ENCODE measurements around the gene TMPRSS3. TPM values are rescaled to one million over a fixed set of nuclear protein-coding genes. Genes with fewer than 3 reads are reported as not detected.

Gene TMPRSS3
- total and polyA plus RNA-seq, 2 of the 13 experiments (the other 11 are each of a cell fraction or from before 2014, with no cell fraction given), result 2.8 to 16.9 TPM

- TF ChIP-seq ATAD3A (CRISPR knock-in tag; IDR thresholded peaks at IDR 0.05) (no peak), U2AF2 (IDR thresholded peaks at IDR 0.05; ENCODE audit: low read depth, low read length) (no peak), MLLT10 (CRISPR knock-in tag; IDR thresholded peaks at IDR 0.05) (no peak), ZNF232 (CRISPR knock-in tag; IDR thresholded peaks at IDR 0.05; ENCODE audit: borderline replicate concordance) (no peak)
Measured at GRCh38 chr21:42374864-42375499, 20.9 kb downstream of the TMPRSS3 start (continued).

GRCh38 chr21:42374457-42374856 lies 21.4 kb downstream of the TMPRSS3 start:
- Histone ChIP-seq H3K36me3 (replicated peaks in 1 of 2; ENCODE audit: control insufficient read depth in 1 of 2, insufficient read depth in 2 of 2, low read length in 2 of 2) (no peaks in the 10 kb centered on the region), H3K4me1 (ENCODE audit: insufficient read depth, low read length) (no peaks in the 10 kb centered on the region), H3K4me3 (replicated peaks in 1 of 3; ENCODE audit: insufficient read depth in 1 of 3, low read depth in 2 of 3, low read length in 3 of 3) (no peak overlapping the region), H3K79me2 (ENCODE audit: insufficient read depth, low read length) (no peaks in the 10 kb centered on the region), H2AFZ (ENCODE audit: low read length) (no peak overlapping the region), H4K20me1 (ENCODE audit: insufficient read depth, low read length) (no peaks in the 10 kb centered on the region), H3K9ac (ENCODE audit: insufficient read depth, low read depth, low read length) (no peak overlapping the region), H3K4me2 (ENCODE audit: low read depth, low read length) (no peak overlapping the region), H3K27me3 (ENCODE audit: control insufficient read depth in 1 of 2, insufficient read depth in 2 of 2, low read length in 2 of 2) (peaks cover 0 to 1% of the 10 kb centered on the region in 2 experiments; a peak in 1 of 5 replicates), H3K27ac (ENCODE audit: extremely low read length, insufficient read depth, low read length) (no peak overlapping the region), H3K9me3 (ENCODE audit: low read length) (no peaks in the 10 kb centered on the region)
- WGBS (ENCODE audit: low lambda C conversion rate), result 85% methylated on average over 7 of the region's 7 CpGs
- in situ Hi-C loops (cut with HindIII; ENCODE audit: extremely low pct_ligation_motif_present, low pct_unique_long_range_greater_than_20kb) (no loop called here), intact Hi-C loops (cut with micrococcal nuclease; ENCODE audit: unreplicated experiment) (no loop called here)
- no peak for TF ChIP-seq ARNT2 (CRISPR knock-in tag; IDR thresholded peaks at IDR 0.05; ENCODE audit: low read depth)
- TF ChIP-seq SALL1 (CRISPR knock-in tag; IDR thresholded peaks at IDR 0.05), result no peak
- TF ChIP-seq ZNF543 (CRISPR knock-in tag; IDR thresholded peaks at IDR 0.05), result no peak
- TF ChIP-seq ZNF644 (CRISPR knock-in tag; IDR thresholded peaks at IDR 0.05; ENCODE audit: low read depth), result no peak
- no peak for TF ChIP-seq ISX (CRISPR knock-in tag; conservative IDR thresholded peaks at IDR 0.05)
- no peak for TF ChIP-seq POLR2AphosphoS5 (IDR thresholded peaks at IDR 0.05; ENCODE audit: low read depth, low read length)
- no peak for TF ChIP-seq KIAA2018 (CRISPR knock-in tag; IDR thresholded peaks at IDR 0.05; ENCODE audit: borderline replicate concordance)
- no peak for TF ChIP-seq RCOR2 (CRISPR knock-in tag; IDR thresholded peaks at IDR 0.05)
- TF ChIP-seq RBM39 (IDR thresholded peaks at IDR 0.05; ENCODE audit: low read depth, low read length, poor library complexity, severe bottlenecking), result no peak
- BruUV-seq (replicated peaks), result no TSS peak
- no peak for FAIRE-seq
- ChIA-PET CTCF (ENCODE audit: low intra/inter-chr PET ratio, low total read pairs) (interaction anchor here (0.6 kb wide), 1 partner anchor 52 kb away, joined by 3 read pairs; no protein-coding TSS in a partner anchor), POLR2A (no interaction called here)
- ATAC-seq, result no peak
- DNase-seq (ENCODE audit: low spot score), result no peak

Measured in HepG2 (cell line).